Measurements from ENCODE around the gene MYOT.

MYOT gene

DNA sequence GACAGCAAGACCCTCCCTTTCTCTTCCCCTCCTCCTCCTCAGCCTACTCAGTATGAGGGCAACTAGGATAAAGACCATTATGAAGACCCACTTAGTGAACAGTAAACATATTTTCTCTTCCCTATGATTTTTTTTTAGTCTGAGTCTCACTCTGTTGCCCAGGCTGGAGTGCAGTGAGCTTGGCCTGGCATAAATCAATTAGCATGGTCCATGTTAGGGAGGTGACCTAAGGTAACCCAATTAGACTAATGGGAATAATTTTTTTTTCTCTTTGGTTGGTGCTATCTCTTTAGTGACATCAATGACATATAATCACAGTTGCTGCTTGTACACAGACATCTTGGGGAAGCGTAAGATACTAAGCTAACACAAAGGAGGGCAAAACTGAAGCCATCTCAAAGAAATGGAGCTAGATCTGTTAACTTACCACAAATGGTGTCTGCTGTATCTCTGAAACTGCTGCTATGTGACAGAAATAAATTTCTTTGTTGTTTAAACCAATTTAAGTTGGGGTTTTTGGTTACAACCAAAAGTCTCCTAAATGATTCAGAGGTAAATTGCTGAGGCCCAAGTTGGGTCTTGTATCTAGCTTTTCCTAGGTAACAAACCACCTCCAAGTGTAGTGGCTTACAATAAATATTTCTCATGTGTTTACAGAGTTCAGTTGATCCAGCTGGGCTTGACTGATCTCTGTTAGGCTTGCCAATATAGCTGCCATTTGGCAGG, 34.9 kb downstream of the MYOT start:
- DNase-seq = no peak

DNA sequence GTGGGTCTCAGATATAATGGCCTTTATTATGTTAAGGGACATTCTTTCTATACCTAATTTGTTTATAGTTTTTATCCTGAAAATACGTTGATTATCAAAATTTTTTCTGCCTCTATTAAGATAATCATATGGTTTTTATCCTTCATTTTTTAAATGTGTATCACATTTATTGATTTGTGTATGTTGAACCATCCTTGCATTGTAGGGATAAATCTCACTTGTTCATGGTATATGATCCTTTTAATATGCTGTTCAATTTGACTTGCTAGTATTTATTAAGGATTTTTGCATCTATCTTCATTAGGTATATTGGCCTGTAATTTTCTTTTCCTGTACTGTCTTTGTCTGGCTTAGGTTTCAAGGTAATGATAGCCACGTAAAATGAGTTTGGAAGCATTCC, 47.1 kb downstream of the MYOT start:
- DNase-seq = no peak

DNA sequence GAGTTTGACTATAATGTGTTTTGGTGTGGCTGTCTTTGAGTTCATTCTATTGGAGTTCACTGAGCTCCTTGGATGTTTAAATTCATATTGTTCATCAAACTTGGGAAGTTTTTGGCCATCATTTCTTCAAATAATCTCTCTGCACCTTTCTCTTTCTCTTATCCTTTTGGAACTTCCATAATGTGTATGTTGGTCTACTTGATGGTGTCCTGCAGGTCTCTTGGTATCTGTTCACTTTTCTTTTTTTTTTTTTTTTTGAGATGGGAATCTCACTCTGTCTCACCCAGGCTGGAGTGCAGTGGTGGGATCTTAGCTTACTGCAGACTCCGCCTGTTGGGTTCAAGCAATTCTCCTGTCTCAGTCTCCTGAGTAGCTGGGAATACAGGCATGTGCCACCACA, 49.3 kb downstream of the MYOT start:
- DNase-seq = no peak

DNA sequence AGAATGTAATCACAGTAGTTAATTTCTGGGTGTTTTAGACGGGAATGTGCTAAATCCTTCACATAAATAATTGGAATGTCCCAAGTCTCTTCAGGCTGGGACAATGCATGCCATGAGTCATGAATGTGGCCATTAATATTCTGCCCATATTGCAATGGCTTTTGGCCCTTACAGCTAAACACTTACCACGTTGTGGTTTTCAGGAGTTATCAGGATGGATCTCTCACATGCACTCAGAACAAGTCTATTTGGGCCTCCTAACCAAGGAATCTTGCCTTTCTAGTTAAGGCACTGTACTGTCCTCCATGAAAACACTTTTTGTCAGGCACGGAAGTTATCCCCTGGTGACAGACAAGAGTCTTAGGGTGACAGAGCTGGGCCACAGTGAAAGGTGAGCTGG, 54.3 kb downstream of the MYOT start:
- DNase-seq = no peak

DNA sequence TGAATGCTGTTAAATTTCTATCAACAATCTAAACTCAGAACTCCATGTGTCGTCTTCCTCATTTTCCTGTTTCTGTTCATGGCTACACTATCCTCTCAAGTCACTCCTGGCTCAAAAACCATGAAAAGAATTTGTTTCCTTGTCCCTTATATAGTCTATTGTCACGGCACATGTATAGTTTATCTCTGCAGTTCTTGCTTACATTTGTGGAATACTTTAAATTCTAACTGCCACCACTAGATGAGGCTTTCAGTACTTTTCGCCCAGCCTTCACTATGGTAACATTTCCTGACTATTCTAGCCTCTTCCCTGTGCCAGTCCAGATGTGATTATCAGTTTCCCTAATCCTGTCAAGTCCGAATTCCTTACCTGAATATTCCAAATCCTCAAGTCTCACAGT, 56.2 kb downstream of the MYOT start:
- no peak for DNase-seq

DNA sequence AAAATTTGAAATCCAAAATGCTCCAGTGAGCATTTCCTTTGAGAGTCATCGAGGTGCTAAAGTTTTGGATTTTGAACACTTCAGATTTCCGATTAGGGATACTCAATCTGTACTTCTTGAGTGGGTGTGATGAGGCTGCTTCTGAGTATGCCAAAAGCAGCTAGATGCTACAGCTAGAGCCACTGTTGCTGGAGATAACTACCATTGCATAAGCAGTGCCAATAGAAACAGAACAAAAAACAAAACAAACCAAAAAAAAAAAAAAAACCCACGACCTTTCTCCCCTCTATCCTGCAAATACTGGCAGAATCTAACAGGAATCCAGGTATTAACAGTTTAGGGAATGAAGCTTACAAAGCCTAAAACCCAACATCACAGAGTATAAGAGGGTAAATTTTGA, 65.1 kb downstream of the MYOT start:
- DNase-seq = no peak

DNA sequence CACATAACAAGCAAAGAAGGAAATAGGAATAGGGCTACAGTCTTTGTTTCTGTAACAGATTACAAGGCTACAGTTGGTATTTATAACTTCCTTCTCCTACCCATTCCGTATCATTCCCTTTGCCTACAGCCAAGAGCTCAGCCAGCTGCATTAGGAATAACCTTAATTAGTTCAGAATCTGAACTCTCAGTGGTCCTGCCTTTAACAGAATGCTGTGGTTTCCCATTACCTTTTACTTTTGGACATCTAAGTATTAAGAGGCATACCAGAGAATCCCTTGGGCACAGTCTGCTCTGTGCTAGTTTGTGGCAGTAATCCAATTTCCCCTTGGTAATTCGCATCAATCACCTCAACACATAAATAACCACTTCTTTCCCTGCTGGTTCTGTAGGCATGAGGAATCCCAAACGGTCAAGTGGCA, 65.8 kb downstream of the MYOT start:
- DNase-seq = no peak

DNA sequence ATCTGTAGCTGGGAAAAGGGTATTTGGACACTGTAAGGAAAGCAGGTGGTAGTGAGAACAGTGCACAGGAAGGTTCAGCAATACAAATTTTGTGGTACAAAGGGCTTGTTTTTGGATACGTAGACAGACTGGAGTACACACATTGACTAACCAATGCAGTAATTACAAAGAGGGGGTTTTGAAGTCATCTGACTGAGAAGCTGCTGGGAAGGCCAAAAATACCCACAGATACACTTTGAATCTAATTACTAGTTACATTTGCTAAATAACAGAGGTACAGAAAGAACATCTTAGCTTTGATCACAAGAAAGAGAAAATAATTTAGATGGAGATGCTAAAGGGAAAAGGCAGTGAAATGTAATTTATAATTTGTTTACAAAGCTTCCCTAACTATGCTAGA, 67.5 kb downstream of the MYOT start:
- DNase-seq = no peak

DNA sequence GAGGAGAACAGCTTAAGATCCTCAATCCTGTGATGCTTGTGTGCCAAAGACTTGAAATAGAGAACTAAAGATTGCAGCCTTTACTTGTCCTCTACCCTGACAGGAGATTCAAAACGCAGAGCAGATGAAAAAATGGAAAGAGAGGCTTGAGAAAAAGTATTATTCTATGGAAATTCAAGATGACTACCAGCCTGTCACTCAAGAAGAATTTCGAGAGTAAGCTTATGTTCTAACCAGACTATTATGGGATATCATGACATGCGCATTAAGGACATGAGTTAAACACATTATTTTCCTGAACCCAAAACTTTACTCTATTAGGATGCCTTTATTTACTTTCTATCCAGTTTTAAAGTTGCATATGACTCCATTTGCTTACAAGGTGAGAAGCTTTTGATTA, 68.0 kb downstream of the MYOT start:
- no peak for DNase-seq
